Hepatocyte (in vitro differentiated cells): ENCODE measurements around the gene ARL15. TPM values are rescaled to one million over a fixed set of nuclear protein-coding genes. Genes with fewer than 3 reads are reported as not detected.
"Not testable (repeated sequence)": the region's sequence is repeated elsewhere in the genome, so short reads cannot be mapped to it uniquely, and the experiment has no call there.

ENCODE experiments used
- DNase-seq: peaks from one replicate; pipeline ENCODE4 v3.0.0-alpha.2; 2016; ENCODE audit warnings: low spot score
- H2AFZ ChIP-seq: fragments of 200-600 bp; sonication (generic); 2 replicates; pipeline ENCODE4 v1.6.0; 2016; ENCODE audit warnings: antibody characterized with exemption, mild to moderate bottlenecking
- H3K27ac ChIP-seq: fragments of 200-600 bp; sonication (generic); 2 replicates; pipeline ENCODE4 v1.5.1; 2016; ENCODE audit warnings: mild to moderate bottlenecking
- H3K27me3 ChIP-seq: fragments of 200-600 bp; sonication (generic); 2 replicates; pipeline ENCODE4 v1.6.1; 2016
- H3K36me3 ChIP-seq: fragments of 200-600 bp; sonication (generic); replicated peaks from 2 replicates; pipeline ENCODE4 v1.5.1; 2016; ENCODE audit warnings: low read depth; ENCODE audit not compliant: insufficient read depth
- H3K4me1 ChIP-seq: fragments of 200-600 bp; sonication (generic); 2 replicates; pipeline ENCODE4 v1.5.1; 2016; ENCODE audit warnings: mild to moderate bottlenecking, moderate library complexity; ENCODE audit not compliant: insufficient read depth
- H3K4me2 ChIP-seq: fragments of 200-600 bp; sonication (generic); 2 replicates; pipeline ENCODE4 v1.6.0; 2016
- H3K4me3 ChIP-seq: fragments of 200-600 bp; sonication (generic); 2 replicates; pipeline ENCODE4 v1.5.1; 2016; ENCODE audit warnings: mild to moderate bottlenecking
- H3K79me2 ChIP-seq: fragments of 200-600 bp; sonication (generic); 2 replicates; pipeline ENCODE4 v1.6.0; 2017; ENCODE audit warnings: mild to moderate bottlenecking
- H3K9me2 ChIP-seq: fragments of 200-600 bp; sonication (generic); replicated peaks from 2 replicates; pipeline ENCODE4 v1.6.0; 2017; ENCODE audit warnings: mild to moderate bottlenecking; ENCODE audit not compliant: insufficient read depth
- H3K9me3 ChIP-seq: fragments of 200-600 bp; sonication (generic); 2 replicates; pipeline ENCODE4 v1.5.1; 2016; ENCODE audit warnings: low read depth, mild to moderate bottlenecking
- H4K20me1 ChIP-seq: fragments of 200-600 bp; sonication (generic); 2 replicates; pipeline ENCODE4 v1.6.0; 2016; ENCODE audit warnings: mild to moderate bottlenecking; ENCODE audit not compliant: insufficient read depth, poor library complexity, severe bottlenecking
- CTCF ChIP-seq: fragments of 200-600 bp; sonication (generic); IDR thresholded peaks from 2 replicates; pipeline ENCODE4 v1.5.1; 2016; ENCODE audit warnings: antibody characterized with exemption, mild to moderate bottlenecking; ENCODE audit not compliant: poor library complexity
- EZH2 ChIP-seq: fragments of 200-600 bp; sonication (generic); IDR thresholded peaks from 2 replicates; pipeline ENCODE4 v1.6.1; 2016; ENCODE audit warnings: antibody characterized with exemption, mild to moderate bottlenecking, borderline replicate concordance
- EZH2phosphoT487 ChIP-seq: fragments of 200-600 bp; sonication (generic); IDR thresholded peaks from one replicate; pipeline ENCODE4 v1.6.1; 2018; ENCODE audit warnings: antibody characterized with exemption, mild to moderate bottlenecking, low read depth, moderate library complexity; ENCODE audit not compliant: unreplicated experiment, severe bottlenecking
- WGBS: methylation state at CpG from one replicate; pipeline ENCODE4 v1.1.6; 2016; ENCODE audit warnings: low lambda C conversion rate; ENCODE audit errors: missing lambda C conversion rate; 5-methylcytosine and 5-hydroxymethylcytosine counted together
- polyA plus RNA-seq: library from polyadenylated mRNA; unstranded; fragments of >200 nt; fragmentation: Nextera tagmentation; extraction: Ambion mirVana; gene quantifications from 2 replicates; pipeline ENCODE4 v1.2.1, GENCODE V29; 2016
- total RNA-seq: library from RNA; depleted of rRNA; stranded (reverse); fragments of >200 nt; gene quantifications from 2 replicates; pipeline ENCODE4 v1.2.3, GENCODE V29; 2014

The ARL15 gene
- total and polyA plus RNA-seq, 2 experiments from 2014 or later = 13.3 to 66.3 TPM

GRCh38 chr5:54049963-54050362, 260.4 kb downstream of the ARL15 start:
- H3K4me1 ChIP-seq = peaks cover 16% of the 10 kb centered on the region
- WGBS = 44% methylated on average over 2 of the region's 2 CpGs
- H3K27me3 ChIP-seq = no peaks in the 10 kb centered on the region
- no peak overlapping the region for H3K4me3 ChIP-seq
- no peaks in the 10 kb centered on the region for H3K9me2 ChIP-seq
- H3K79me2 ChIP-seq = no peaks in the 10 kb centered on the region
- no peak overlapping the region for H2AFZ ChIP-seq
- no peaks in the 10 kb centered on the region for H3K9me3 ChIP-seq
- no peak for TF ChIP-seq CTCF
- no peaks in the 10 kb centered on the region for H3K36me3 ChIP-seq
- no peaks in the 10 kb centered on the region for H4K20me1 ChIP-seq
- no peak overlapping the region for H3K4me2 ChIP-seq
- no peak overlapping the region for H3K27ac ChIP-seq
- DNase-seq = no peak

- H2AFZ ChIP-seq = no peak overlapping the region
- no peaks in the 10 kb centered on the region for H3K36me3 ChIP-seq
- no peaks in the 10 kb centered on the region for H3K79me2 ChIP-seq
- H4K20me1 ChIP-seq = no peaks in the 10 kb centered on the region
- WGBS = 96% methylated on average over 1 of the region's 1 CpG
- no peak for DNase-seq
- H3K4me3 ChIP-seq = no peak overlapping the region
- H3K4me1 ChIP-seq = peaks cover 16% of the 10 kb centered on the region
- H3K27me3 ChIP-seq = no peaks in the 10 kb centered on the region
- TF ChIP-seq EZH2phosphoT487 = no peak
- no peak for TF ChIP-seq CTCF
- no peak for TF ChIP-seq EZH2
- H3K27ac ChIP-seq = no peak overlapping the region
- no peaks in the 10 kb centered on the region for H3K9me2 ChIP-seq
- no peaks in the 10 kb centered on the region for H3K9me3 ChIP-seq
- H3K4me2 ChIP-seq = no peak overlapping the region
These were observed 261.2 kb downstream of the ARL15 start for GRCh38 chr5:54049144-54049543.

GRCh38 chr5:54045077-54045792, 265.1 kb downstream of the ARL15 start:
- Histone ChIP-seq H3K9me2 (no peaks in the 10 kb centered on the region), H3K4me1 (peaks cover 16% of the 10 kb centered on the region), H3K9me3 (no peaks in the 10 kb centered on the region), H4K20me1 (no peaks in the 10 kb centered on the region), H3K79me2 (no peaks in the 10 kb centered on the region), H2AFZ (no peak overlapping the region), H3K4me2 (no peak overlapping the region), H3K4me3 (no peak overlapping the region), H3K36me3 (no peaks in the 10 kb centered on the region), H3K27me3 (no peaks in the 10 kb centered on the region), H3K27ac (peak overlapping the region; percentile 84)
- peak; percentile 16 for DNase-seq
- WGBS = 74% methylated on average over 4 of the region's 4 CpGs
- no peak for TF ChIP-seq CTCF
- TF ChIP-seq EZH2 = no peak
- TF ChIP-seq EZH2phosphoT487 = no peak

- 98% methylated on average over 10 of the region's 10 CpGs for WGBS
- not testable (repeated sequence) for DNase-seq
- peak overlapping the region; percentile 84 for H3K27ac ChIP-seq
These were observed 266.1 kb downstream of the ARL15 start for GRCh38 chr5:54044276-54044675.

More at GRCh38 chr5:54044276-54044675, 266.1 kb downstream of the ARL15 start:
- not testable (repeated sequence) for H3K9me3 ChIP-seq, H3K4me2 ChIP-seq, H3K79me2 ChIP-seq, H3K27me3 ChIP-seq, H3K4me3 ChIP-seq, H3K36me3 ChIP-seq, H4K20me1 ChIP-seq, H3K9me2 ChIP-seq, H2AFZ ChIP-seq
- H3K4me1 ChIP-seq = peaks cover 12% of the 10 kb centered on the region
